Stimulated activated CD8-positive, alpha-beta memory T cell treated with anti-CD3 and anti-CD28 coated beads, Interleukin-15, amount 100 ng/mL, for 4 hours (primary cell): ENCODE results near the gene ZNF644.
"Not testable (repeated sequence)": the region's sequence is repeated elsewhere in the genome, so short reads cannot be mapped to it uniquely, and the experiment has no call there.

Experiments used
- DNase-seq, 2 donors: peaks; one replicate each; pipeline ENCODE4 v3.0.0-alpha.2; 2020; ENCODE audit warnings: low read depth in 2 of 2

Gene ZNF644

GRCh38 chr1:90926971-90927370 lies 94.9 kb downstream of the ZNF644 start:
- no peak for DNase-seq

- DNase-seq, result no peak
Observed at GRCh38 chr1:90925928-90926869, 95.6 kb downstream of the ZNF644 start.

- DNase-seq, result no peak
Observed at GRCh38 chr1:90924982-90925381, 96.9 kb downstream of the ZNF644 start.

- DNase-seq, result no peak
Observed at GRCh38 chr1:90922996-90923395, 98.8 kb downstream of the ZNF644 start.

GRCh38 chr1:90922202-90922601 lies 99.6 kb downstream of the ZNF644 start:
- no peak for DNase-seq

- no peak for DNase-seq
Observed at GRCh38 chr1:90919900-90920299, 101.9 kb downstream of the ZNF644 start.

- DNase-seq, result no peak
Observed at GRCh38 chr1:90919190-90919719, 102.6 kb downstream of the ZNF644 start.

- no peak for DNase-seq
Observed at GRCh38 chr1:90911353-90911752, 110.5 kb downstream of the ZNF644 start.

- no peak for DNase-seq
Observed at GRCh38 chr1:90902672-90903071, 119.2 kb downstream of the ZNF644 start.

- no peak for DNase-seq
Observed at GRCh38 chr1:90899263-90899662, 122.6 kb downstream of the ZNF644 start.

- DNase-seq, result not testable (repeated sequence)
Observed at GRCh38 chr1:90893679-90894078, 128.2 kb downstream of the ZNF644 start.

- not testable (repeated sequence) for DNase-seq
Observed at GRCh38 chr1:90892884-90893283, 129.0 kb downstream of the ZNF644 start.

GRCh38 chr1:90892196-90892595 lies 129.6 kb downstream of the ZNF644 start:
- DNase-seq, result not testable (repeated sequence)

- DNase-seq, result not testable (repeated sequence)
Observed at GRCh38 chr1:90891756-90892155, 130.1 kb downstream of the ZNF644 start.

- no peak for DNase-seq
Observed at GRCh38 chr1:90882221-90882620, 139.6 kb downstream of the ZNF644 start.

GRCh38 chr1:90881034-90881433 lies 140.8 kb downstream of the ZNF644 start:
- no peak for DNase-seq

- no peak for DNase-seq
Observed at GRCh38 chr1:90879281-90879680, 142.6 kb downstream of the ZNF644 start.

- no peak for DNase-seq
Observed at GRCh38 chr1:90876101-90876500, 145.7 kb downstream of the ZNF644 start.
